Measurements from ENCODE around the gene AMMECR1.

Gene AMMECR1

DNA sequence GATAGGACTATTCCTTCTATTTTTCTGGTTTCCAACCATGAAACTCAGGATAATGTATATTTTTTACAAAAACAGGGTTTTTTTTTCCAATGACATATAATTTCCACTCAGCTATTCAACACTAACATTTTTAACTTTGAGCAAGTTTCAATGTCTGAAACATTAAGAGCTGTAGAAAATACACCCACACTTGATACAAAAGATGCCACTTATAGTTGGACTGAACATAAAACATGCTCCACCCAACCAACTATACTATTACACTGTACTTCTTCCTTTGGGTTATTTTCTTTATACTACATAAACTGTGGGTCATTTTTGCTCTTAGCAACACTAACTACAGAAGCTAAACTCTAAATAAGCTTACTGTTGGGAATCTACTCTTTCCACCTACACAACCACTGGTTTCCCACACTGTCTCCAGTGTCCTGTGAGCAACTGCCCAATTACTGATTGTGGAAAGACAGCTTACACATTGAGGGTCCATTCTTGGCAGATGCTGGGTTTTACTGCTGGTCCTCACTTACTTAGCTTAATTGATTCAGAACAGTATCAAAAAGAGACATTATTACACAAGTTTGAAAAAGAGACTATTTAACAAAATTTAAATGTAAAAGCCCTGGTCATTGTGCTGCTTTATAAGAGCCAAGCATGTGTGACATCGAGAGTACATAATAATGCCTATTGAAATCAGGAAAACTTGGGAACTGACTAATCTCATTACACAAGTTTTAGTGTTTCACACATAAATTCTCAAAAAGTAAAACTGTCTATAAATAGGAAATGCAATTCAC is 6.3 kb downstream of the AMMECR1 start:
- no peak for DNase-seq (ENCODE audit: low read depth)

DNA sequence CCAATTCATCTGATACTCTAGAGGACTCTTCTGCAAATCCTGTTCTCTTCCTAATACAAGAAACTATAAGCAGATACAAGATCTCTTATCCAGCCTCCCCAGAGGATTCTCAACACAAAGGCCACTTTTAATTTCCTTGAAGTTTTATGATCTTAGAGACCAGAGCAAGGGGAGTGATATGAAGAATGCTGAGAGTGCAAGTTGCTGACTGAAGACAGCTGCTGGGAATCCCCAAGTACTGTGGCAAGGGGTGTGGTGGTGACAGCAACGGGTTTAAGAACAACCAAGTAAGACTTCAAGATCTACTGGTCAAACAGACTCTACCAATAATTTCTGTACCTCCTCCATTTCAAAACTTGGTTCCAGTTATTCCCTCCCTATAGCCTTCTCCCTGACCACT is 7.0 kb downstream of the AMMECR1 start:
- peak; percentile 2 for DNase-seq (ENCODE audit: low read depth)

DNA sequence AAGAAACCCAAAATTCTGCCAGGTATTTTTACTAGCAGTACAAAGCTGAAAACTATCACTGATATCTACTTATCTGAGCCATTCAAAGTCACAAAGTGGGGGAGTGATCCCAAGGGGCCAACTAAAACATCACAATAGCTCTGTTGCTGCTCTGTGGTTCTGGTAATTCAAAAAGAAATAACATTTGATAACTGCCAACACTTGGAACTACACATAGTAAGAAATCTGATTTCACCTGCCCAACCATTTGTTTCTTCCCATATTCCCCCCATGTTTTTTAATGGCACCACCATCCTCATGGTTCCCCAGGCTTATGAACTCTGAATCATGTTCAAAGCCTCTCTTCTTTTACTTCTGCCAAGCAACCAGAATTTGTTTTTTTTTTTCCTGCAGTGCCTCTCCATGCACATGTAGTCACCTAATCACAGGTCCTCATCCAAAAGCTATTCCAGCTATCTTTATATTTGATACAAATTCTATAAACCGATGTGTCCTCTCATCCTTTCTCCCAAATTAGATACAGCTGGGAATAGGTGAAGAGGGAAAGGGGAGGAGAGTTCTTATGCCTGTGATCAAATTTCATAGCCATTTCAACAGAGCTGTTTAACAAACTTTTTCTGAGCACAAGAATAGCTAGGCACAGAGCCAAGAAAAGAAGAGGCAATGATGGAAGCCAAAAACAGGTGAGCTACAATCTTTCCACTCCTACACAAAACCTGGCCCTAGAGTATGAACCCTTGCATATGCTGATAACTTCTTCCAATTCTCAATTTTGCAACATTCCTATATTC is 7.7 kb downstream of the AMMECR1 start:
- DNase-seq (ENCODE audit: low read depth): no peak

DNA sequence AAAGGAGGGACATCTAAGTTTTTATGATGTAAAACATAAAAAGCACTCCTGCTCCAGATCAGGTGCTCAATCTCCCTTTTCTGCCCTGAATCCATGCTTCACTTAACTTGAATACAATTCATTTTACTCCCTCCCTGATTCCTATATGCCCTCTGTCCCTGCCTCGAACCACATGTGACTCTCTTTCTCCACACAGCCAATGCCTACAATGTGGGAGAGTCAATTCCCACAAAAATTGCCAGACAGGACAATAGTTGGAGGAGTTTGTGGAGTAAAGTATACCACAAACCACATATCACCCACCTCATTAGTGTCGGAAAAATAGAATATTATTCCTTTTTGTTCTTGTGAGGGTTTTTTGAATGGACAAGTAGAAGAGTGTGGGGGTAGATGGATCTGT is 9.7 kb downstream of the AMMECR1 start:
- DNase-seq (ENCODE audit: low read depth): no peak

DNA sequence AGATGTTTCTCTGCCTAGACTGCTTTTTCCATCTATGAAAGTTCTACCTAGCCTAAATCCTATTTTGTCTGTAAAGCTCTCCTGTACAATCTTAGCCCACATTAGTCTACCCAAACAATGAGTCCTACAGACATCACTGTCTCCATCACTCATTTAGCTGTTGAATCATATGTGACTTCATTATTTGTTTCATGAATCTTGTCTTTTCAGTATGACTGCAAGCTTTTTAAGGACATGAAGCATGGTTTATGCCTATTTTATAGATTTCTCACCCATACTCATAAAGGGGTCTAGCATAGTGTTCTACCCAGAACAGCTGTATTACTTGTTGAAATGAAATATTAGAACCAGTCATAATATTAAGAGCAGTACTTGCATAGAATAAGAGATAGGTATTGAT is 13.0 kb downstream of the AMMECR1 start:
- no peak for DNase-seq (ENCODE audit: low read depth)

DNA sequence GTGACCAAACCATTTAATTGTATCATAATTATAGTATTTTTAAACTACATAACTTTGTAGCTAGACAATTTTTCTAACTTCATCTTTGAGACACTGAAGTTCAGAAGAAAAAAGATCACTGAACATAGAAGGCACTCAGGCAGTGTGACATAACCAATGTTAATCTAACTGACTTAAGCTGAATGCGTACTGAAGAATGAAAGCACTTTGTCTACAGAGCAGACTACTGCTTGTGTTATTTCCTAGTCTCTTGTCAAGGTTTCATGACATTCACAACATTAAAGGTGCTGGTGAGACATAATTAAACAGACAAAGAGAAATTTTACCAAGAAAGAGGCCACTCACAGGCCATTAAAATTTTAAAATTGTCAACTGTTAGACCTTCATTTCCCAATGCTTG is 13.5 kb downstream of the AMMECR1 start:
- DNase-seq (ENCODE audit: low read depth): no peak

DNA sequence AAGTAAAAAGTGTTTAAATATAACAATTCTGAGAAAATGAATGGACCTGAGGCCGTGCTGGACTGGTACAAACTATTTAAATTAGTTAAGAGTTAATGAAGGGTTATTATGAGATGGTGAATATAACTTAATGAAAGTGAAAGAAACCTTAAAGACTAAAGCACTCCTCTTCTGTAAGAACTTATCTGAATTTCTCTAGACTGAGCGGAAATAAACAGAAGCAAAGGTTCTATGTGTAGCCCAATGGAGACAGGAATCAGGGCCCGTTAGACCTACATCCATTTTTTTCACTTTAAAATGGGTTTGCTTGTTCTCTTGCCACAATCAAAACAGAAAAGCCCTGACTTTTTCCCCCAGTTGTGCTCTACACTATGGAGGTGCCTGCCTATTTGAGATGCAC is 14.9 kb downstream of the AMMECR1 start:
- no peak for DNase-seq (ENCODE audit: low read depth)

DNA sequence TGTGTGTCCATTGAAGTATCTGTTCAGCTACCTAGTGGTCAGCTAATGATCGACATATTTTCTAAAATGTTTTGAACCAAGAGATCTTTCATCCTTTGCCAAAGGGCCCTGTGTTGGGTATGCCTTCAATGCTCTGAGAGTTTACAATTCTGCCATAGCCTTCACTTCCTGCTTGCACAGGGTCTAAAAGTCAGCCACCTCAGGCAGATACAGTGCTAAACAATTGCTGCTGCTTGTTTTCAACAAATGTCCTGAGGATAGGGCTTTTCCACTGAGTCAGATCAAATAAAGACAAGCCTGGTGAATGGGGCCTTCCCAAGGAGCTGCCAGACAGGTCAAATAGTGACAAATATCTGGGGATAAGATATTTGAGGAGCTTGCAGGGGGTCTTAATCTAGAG is 16.7 kb downstream of the AMMECR1 start:
- no peak for DNase-seq (ENCODE audit: low read depth)

DNA sequence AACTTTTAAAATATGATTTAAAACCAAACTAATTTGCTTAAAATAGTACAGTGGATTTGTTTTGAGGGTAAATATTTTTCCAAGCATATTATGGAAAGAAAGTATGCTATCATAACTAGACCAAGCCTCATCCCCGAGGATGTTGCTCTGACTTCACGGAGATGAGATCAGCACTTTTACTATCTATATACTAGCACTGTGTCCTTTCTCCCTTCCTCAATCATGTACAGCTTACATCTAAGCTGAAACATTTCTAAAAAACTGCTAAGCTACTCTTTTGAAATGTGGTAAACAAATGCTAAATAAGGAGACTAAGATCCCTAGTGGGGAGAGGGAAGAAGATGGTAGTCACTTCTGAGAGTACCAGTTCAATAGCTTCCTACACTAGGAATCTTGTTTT is 23.8 kb downstream of the AMMECR1 start:
- DNase-seq (ENCODE audit: low read depth): no peak

DNA sequence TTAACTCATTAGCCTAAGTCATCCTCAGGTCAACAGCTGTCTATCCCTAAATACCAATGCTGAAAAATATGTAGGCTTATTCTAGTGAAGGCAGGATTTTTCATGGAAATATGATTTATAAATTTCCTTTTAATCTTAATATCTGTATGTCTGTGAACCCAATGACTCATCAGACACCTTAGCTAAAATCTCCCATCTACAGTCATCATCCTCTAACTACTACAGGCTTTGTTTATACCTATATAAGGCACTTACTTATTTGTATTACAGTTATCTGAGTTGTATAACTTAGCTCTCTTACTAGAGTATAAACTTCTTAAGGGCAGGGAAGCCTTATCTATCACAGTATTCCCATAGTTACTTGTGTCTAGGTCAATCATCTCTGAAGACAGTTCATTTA is 24.2 kb downstream of the AMMECR1 start:
- DNase-seq (ENCODE audit: low read depth): no peak

DNA sequence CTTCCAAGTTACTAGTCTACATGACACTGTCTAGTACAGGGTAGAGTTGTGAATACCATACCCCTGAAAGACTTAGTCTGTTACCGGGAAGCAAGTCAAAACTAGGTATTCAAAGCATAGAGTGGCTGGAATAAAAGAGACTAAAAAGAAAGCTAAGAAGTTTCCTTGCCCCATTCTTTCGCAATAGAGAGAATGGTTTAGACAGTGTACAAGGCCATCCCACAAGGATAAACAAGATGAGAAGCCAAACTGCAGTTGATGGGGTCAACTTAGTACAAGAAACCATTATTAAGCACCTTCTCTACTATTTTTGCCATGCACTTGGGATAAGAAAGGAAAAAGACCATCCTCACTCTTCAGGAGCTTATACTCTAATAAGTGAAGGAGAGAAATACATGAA is 30.3 kb downstream of the AMMECR1 start:
- no peak for DNase-seq (ENCODE audit: low read depth)

DNA sequence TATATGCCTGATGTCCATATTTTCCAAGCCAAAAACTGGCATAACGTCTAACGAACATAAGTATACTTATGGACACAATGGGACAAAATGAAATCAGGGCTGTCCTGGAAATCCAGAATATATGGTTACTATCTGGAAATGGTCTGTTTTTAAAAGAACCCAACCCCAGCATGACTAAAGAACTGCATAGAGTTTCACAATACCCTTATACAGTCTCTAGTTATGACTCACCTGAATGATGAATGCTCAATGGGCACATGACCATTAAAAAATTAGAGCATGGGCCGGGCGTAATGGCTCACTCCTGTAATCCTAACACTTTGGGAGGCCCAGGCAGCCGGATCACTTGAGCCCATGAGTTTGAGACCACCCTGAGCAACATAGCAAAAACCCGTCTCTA is 31.8 kb downstream of the AMMECR1 start:
- DNase-seq (ENCODE audit: low read depth): no peak

DNA sequence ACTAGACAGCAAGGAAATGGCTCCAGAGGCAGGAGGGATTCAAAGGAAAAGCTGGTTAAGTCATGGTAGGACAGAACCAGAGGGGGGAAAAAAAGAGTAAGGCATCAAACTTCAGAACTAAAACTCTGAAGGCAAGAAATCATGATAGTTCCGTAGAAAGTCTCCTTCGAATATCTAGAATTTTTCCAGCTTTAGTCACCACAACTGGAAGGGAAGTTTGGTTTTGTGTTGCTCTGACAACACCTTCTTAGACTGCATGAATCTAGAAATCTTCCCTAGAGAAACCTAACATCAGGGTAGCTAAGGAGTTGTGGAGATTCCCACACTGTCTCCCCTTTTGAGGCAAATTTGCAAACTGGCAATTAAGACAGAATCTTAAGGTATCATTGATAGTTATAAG is 33.7 kb downstream of the AMMECR1 start:
- DNase-seq (ENCODE audit: low read depth): no peak

DNA sequence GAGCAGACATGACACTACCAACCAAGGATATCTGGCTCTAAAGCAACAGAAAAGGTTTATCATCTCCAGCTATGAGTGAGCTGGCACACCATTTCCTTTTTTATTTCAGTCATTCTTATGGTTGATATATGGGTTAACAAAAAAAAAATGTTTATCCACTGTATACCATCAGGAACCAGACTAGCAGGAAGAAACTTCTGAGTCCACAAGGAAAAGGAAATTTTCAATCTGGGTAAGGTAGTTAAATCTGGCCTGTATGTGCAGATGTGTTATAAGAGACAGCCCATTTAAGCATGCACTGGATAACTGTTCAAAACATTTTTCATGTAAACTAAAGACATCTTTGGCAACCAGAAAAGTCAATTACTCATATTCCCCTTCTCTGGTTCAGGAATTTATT is 35.0 kb downstream of the AMMECR1 start:
- DNase-seq (ENCODE audit: low read depth): no peak

DNA sequence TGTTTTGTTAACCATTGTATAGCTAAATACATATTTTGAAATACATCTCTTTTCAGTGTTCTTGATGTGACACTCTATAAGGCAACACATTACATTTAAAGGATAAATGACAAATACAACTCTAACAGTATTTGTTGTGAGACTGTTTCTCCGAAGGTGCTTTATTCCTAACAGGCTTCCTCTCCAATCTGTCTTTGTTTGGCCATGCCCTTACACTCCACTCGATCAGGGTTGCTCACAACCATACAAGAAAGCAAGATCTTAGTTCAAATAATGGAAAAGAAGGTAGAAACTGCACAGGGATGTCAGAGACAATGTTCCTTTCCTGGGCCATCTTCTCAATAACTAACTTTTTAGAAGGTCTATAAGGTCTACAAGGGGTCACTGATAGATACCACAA is 36.5 kb downstream of the AMMECR1 start:
- DNase-seq (ENCODE audit: low read depth): no peak

DNA sequence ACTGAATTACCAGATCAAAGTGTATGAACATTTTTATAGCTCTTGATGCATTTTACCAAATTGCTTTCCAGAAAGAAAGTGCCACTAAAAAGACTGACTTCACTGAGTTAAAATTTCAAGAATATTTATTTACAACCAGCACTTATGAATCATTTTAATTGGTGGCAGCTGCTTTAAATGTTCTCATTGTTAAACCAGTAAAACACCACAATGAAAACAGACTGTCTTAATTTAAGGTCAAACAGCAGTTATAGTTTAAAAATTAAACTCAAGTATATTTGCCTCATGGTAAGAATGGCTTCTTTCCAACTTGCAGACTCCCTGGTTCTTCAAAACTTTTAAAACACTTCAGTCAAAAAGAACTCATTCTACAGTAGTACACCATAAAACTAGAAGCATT is 36.9 kb downstream of the AMMECR1 start:
- DNase-seq (ENCODE audit: low read depth): no peak

DNA sequence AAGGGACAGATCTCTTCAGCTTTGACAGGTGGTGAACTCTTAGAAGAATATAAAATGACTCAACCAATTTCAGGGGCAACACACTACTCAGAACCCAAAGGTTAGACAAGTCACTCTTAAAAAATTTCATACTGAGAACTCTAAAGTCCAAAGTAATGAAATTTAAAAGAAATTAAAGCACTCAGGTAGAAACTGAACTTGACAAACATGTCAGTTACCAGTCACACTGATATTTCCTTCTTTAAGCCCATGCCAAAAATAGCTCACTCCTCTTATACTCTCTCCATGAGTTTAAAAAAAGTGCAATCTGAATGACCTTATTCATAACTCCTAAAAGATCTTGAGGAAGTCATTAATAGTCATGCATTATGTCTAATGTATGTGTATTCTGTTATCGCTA is 40.3 kb downstream of the AMMECR1 start:
- no peak for DNase-seq (ENCODE audit: low read depth)

DNA sequence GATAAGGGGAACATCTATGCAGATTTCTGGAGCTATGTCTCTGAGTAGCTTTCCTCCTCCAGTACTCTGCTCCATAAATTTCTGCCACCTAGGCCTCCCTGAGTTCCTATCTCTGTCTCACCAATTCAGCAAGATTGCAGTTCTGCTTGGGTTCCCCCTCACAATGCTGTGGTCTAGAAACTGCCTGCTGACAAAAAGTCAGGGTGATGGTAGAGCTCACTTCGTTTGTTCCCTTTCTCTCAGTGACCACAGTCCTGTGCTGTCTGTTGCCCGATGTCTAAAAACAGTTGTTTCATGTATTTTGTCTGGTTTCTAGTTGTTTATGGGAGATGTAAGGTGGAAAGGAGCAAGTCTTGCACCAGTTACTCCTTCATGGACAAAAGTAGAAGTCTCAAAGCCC is 41.1 kb downstream of the AMMECR1 start:
- DNase-seq (ENCODE audit: low read depth): no peak

DNA sequence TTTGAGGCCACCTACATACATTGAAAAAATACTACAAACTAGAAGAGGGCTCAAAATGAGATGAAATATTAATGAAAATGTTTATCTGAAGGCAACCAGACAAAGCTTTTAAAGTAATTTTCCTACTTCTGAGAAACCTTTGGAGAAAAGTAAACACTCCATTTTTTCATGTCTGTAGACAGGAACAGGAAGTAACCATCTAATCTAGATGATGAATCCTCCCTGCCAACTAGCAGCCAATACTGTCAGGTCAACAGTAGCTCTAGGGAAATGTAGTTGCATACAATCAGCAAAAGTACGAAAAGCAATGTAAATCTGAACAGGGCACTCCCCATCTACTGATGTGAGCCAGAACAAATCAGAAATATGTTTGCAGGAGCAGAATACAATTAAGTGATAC is 49.0 kb downstream of the AMMECR1 start:
- DNase-seq (ENCODE audit: low read depth): no peak

DNA sequence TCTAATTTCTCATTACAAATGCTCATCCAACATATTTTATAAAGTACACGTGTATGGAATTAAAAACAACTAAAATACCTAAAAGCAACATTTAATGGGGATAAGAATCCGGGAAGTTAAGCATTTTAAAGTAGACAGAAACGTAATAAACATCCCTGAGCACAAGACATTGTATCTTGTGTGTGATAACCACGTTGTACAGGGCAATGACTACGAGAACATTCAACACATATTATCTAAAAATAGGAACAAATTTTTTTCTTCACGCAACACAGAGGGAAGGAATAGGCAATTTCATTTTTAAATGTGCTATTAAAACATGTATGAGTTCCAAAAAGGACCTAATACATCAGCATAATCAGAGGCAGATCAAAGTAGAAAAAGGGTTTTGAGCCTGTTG is 49.5 kb downstream of the AMMECR1 start:
- DNase-seq (ENCODE audit: low read depth): no peak

DNA sequence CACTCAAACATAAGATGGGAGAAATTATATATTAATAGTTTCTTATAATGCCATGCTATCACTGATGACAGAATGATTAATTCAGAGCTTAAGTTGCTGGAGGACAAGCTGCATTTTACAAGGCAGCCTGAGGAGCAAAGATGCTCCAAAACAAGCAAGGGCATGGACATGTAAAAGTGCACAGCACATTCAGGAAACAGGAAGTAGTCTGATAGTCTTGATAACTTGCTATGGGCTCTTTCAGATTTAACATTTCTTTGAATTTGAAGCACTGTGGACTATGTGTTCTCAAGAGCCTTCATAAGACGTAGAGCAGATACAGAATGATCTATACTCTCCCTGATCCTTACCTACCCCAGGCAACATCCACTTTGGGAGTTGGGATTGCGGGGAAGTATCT is 50.0 kb downstream of the AMMECR1 start:
- DNase-seq (ENCODE audit: low read depth): no peak

DNA sequence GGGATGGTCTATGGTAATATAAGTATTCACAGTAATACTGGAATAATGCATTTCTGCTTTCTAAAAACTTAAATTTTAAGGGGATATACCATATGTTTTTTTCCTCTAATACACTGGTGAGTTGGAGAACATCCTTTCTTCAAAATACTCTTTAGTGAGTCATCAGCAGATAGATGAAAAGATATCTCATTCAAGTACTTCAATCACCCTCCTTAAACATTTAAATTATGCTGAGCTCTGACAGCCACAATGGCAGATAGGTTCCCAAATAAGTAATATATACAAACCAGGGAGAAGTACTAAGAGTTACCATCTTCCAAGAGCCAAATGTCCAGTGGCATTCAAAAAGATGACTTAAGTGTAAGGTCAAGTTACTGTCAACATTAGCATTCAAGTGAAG is 52.2 kb downstream of the AMMECR1 start:
- no peak for DNase-seq (ENCODE audit: low read depth)

DNA sequence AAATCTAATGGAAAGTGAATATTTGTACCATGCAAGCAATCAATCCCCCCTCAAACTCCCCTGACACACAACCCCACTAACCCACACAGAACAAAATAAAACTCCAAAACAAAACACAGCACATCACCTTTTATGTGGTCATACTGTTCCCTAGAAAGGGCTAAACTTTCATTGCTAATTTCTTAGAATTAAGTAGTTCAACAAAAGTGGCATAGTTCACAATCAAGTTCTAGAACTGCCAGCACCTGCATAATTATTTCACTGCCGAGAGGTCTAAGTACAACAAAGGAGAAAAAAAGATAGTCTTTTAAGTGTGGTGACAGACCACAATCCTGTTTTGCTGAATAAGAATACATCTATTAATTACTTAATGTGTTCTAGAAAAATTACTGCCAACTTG is 58.8 kb downstream of the AMMECR1 start:
- no peak for DNase-seq (ENCODE audit: low read depth)

DNA sequence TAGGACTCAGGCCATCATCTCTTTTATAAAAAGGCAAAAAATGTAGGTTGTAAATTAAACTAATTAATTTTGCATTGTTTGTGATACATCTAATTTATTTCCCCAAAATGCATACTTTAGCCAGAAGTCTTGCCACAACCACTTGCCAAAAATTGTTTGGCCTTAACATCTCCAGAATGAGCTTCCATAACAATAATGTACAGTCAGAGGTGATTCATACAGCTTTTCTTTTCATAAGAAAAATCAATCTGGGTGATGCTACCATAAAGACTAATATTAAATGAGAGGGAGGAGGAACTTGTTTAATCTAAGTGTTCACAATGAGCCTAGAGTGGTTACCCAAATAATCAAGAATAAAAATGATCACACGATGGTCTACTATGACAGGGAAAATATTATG is 59.3 kb downstream of the AMMECR1 start:
- DNase-seq (ENCODE audit: low read depth): no peak
